GM12891 (cell line): ENCODE data around the gene CTSV.
"Not testable (repeated sequence)": the region's sequence is repeated elsewhere in the genome, so short reads cannot be mapped to it uniquely, and the experiment has no call there.

Source experiments
- POLR2A ChIP-seq: IDR thresholded peaks from 2 replicates; pipeline ENCODE4 v1.6.1; 2011; ENCODE audit warnings: low read depth, low read length, control low read depth
- POLR2AphosphoS5 ChIP-seq: IDR thresholded peaks from 2 replicates; pipeline ENCODE4 v1.6.1; 2011; ENCODE audit warnings: low read depth, low read length, control low read depth
- TAF1 ChIP-seq: IDR thresholded peaks from 2 replicates; pipeline ENCODE4 v1.6.1; 2011; ENCODE audit warnings: low read depth, low read length, control low read depth

DNA sequence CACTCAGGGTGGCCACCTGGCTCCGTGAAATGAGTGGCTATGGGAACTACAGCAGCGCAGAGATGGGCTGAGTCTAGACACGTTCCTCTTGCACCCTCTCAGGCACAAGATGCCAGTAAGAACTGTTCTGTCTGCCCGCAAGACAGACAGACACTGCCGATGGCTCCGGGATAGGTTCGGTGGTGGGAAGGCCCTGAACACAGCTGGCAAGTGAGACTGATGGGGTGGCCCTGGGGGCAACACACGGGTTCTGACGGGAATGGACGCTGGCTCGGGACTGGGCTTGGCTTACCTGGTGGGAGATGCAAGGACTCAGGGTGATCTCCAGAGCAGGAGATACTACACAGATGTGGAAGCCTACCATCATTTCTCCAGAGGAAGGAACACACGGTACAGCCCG lies 16.9 kb upstream of the CTSV start:
- not testable (repeated sequence) for TF ChIP-seq POLR2A, TAF1, POLR2AphosphoS5
